Spleen (tissue), 11 donors: Measurements from ENCODE around the gene AOX1. TPM values are rescaled to one million over a fixed set of nuclear protein-coding genes. Genes with fewer than 3 reads are reported as not detected.

Source experiments
- DNase-seq: peaks from one replicate; pipeline ENCODE4 v3.0.0-alpha.2; 2020
- H3K27ac ChIP-seq, 8 donors: fragments of 200-600 bp; sonication (generic) in 7 of 8; 1 replicate in 4 of 8; 2 replicates in 4 of 8; pipeline versions ENCODE4 v1.5.0 to v1.8.0; 2016 to 2021; ENCODE audit warnings: inconsistent platforms in 4 of 8, mild to moderate bottlenecking in 4 of 8, moderate library complexity in 1 of 8
- H3K27me3 ChIP-seq, 7 donors: fragments of 200-600 bp; sonication (generic) in 6 of 7; replicated peaks in 1 of 7; 1 replicate in 4 of 7; 2 replicates in 3 of 7; pipeline versions ENCODE4 v1.5.0 to v1.8.0; 2016 to 2021; ENCODE audit warnings: inconsistent platforms in 3 of 7, mild to moderate bottlenecking in 1 of 7
- H3K36me3 ChIP-seq, 6 donors: fragments of 200-600 bp; sonication (generic) in 5 of 6; 1 replicate in 4 of 6; 2 replicates in 2 of 6; pipeline versions ENCODE4 v1.5.0 to v1.8.0; 2016 to 2021; ENCODE audit warnings: inconsistent platforms in 2 of 6
- H3K4me1 ChIP-seq, 6 donors: fragments of 200-600 bp; sonication (generic) in 5 of 6; 1 replicate in 3 of 6; 2 replicates in 3 of 6; pipeline versions ENCODE4 v1.5.0 to v1.8.0; 2016 to 2021; ENCODE audit warnings: inconsistent platforms in 3 of 6
- H3K4me3 ChIP-seq, 8 donors: fragments of 200-600 bp; sonication (generic) in 7 of 8; 1 replicate in 4 of 8; 2 replicates in 4 of 8; pipeline versions ENCODE4 v1.5.0 to v1.8.0; 2016 to 2021; ENCODE audit warnings: inconsistent platforms in 4 of 8, mild to moderate bottlenecking in 4 of 8, moderate library complexity in 2 of 8
- H3K9me3 ChIP-seq, 8 donors: fragments of 200-600 bp; sonication (generic) in 7 of 8; 1 replicate in 4 of 8; 2 replicates in 4 of 8; pipeline versions ENCODE4 v1.5.0 to v1.8.0; 2016 to 2021; ENCODE audit warnings: inconsistent platforms in 4 of 8
- CTCF ChIP-seq, 11 experiments: fragments of 200-600 bp in 7 of 11; fragments of 450-650 bp in 4 of 11; sonication (generic) in 4 of 11; IDR thresholded peaks in 8 of 11; conservative IDR thresholded peaks in 3 of 11; 1 replicate in 7 of 11; 2 replicates in 4 of 11; pipeline versions ENCODE4 v1.4.0 to v1.8.0; 2016 to 2021; ENCODE audit warnings: antibody characterized with exemption in 11 of 11, inconsistent platforms in 4 of 11, mild to moderate bottlenecking in 1 of 11
- POLR2A ChIP-seq, 3 donors: fragments of 450-650 bp; IDR thresholded peaks; one replicate each; pipeline ENCODE4 v1.5.1; 2017; ENCODE audit warnings: antibody characterized with exemption in 3 of 3, mild to moderate bottlenecking in 1 of 3
- POLR2AphosphoS5 ChIP-seq, 3 donors: sonication (generic); formaldehyde crosslinking; IDR thresholded peaks; one replicate each; pipeline ENCODE4 v1.5.1; 2017; ENCODE audit warnings: antibody characterized with exemption in 3 of 3
- WGBS, 5 donors: extraction: QIAGEN DNeasy Blood & Tissue Kit in 3 of 5; methylation state at CpG; one replicate each; pipeline versions ENCODE4 v1.1.5 to v1.1.7; 2013 to 2018; 5-methylcytosine and 5-hydroxymethylcytosine counted together
- intact Hi-C: fragments of 100-400 bp; cut with DNase I; formaldehyde crosslinking; loops from one replicate; pipeline ENCODE4 v1.15.0; 2023; ENCODE audit warnings: low total_unique reads
- polyA plus RNA-seq, 3 donors: library from polyadenylated mRNA; stranded (reverse); fragments of 200-250 nt; gene quantifications; one replicate each; pipeline ENCODE4 v1.2.1, GENCODE V29; 2013
- total RNA-seq, 7 donors: library from RNA; depleted of rRNA in 3 of 7; stranded (reverse); fragments of >200 nt in 3 of 7; fragmentation: NEBNext Ultra II Directional in 4 of 7; extraction: Animal tissue kit (Norgen Biotek cat#: 25700) in 4 of 7; gene quantifications; one replicate each; pipeline versions ENCODE4 v1.1.0 to v1.2.1, GENCODE V29; 2016 to 2021
- donor health status: healthy with polysubstance abuse.
- donor health status: DM: no; HTN: no; CAD: no; lungs with moderate emphysema.
- donor health status: DM: no; HTN: no; CAD: no.
- donor health status: Bipolar disorder and iron deficiency.
- donor health status: healthy.
- donor health status: DM: no; HTN: no; CAD: no.
- donor health status: DM: yes; HTN: yes; CAD: no.

AOX1 gene
- total and polyA plus RNA-seq, 10 donors: 1.3 to 14.6 (median 5.8) TPM

- peak in 8 of 11 experiments; percentile 14 to 44 (median 30) for TF ChIP-seq CTCF (IDR thresholded peaks at IDR 0.05 in 8 of 11, conservative IDR thresholded peaks at IDR 0.05 in 3 of 11)
- TF ChIP-seq POLR2AphosphoS5 (IDR thresholded peaks at IDR 0.05): no peak
- 86 to 97% (median 89%) methylated on average over 2 of the region's 2 CpGs for WGBS, 5 donors
- DNase-seq: no peak
- no peak overlapping the region for H3K4me3 ChIP-seq
- no peaks in the 10 kb centered on the region for H3K27me3 ChIP-seq
- no peaks in the 10 kb centered on the region for H3K4me1 ChIP-seq
- intact Hi-C loops: loop anchor here (10.0 kb wide), 1 partner anchor 129 kb away; no protein-coding TSS in a partner anchor
- H3K9me3 ChIP-seq: no peaks in the 10 kb centered on the region
- H3K36me3 ChIP-seq: peaks cover 0 to 41% (median 0%) of the 10 kb centered on the region in 6 donors
- H3K27ac ChIP-seq: no peak overlapping the region
These were observed 9.9 kb upstream of the AOX1 start for GRCh38 chr2:200575957-200576356.

GRCh38 chr2:200577027-200577426, 8.8 kb upstream of the AOX1 start:
- H3K4me1 ChIP-seq: no peaks in the 10 kb centered on the region
- no peaks in the 10 kb centered on the region for H3K9me3 ChIP-seq
- no peaks in the 10 kb centered on the region for H3K27me3 ChIP-seq
- intact Hi-C loops: loop anchor here (10.0 kb wide), 1 partner anchor 128 kb away; no protein-coding TSS in a partner anchor
- WGBS, 5 donors: 88 to 97% (median 93%) methylated on average over 3 of the region's 3 CpGs
- no peak for DNase-seq
- H3K36me3 ChIP-seq: peaks cover 0 to 31% (median 0%) of the 10 kb centered on the region in 6 donors
- H3K27ac ChIP-seq: no peak overlapping the region
- H3K4me3 ChIP-seq: no peak overlapping the region
- no peak for TF ChIP-seq POLR2A (IDR thresholded peaks at IDR 0.05)
- TF ChIP-seq POLR2AphosphoS5 (IDR thresholded peaks at IDR 0.05): no peak

GRCh38 chr2:200578778-200579177, 7.0 kb upstream of the AOX1 start:
- no peaks in the 10 kb centered on the region for H3K4me1 ChIP-seq
- H3K9me3 ChIP-seq: no peaks in the 10 kb centered on the region
- H3K36me3 ChIP-seq: peaks cover 0 to 16% (median 0%) of the 10 kb centered on the region in 6 donors
- H3K27me3 ChIP-seq: no peaks in the 10 kb centered on the region
- intact Hi-C loops: loop anchor here (10.0 kb wide), 1 partner anchor 126 kb away; no protein-coding TSS in a partner anchor
- no peak overlapping the region for H3K4me3 ChIP-seq
- TF ChIP-seq POLR2A (IDR thresholded peaks at IDR 0.05): no peak
- peak in 6 of 11 experiments; percentile 16 to 36 (median 29) for TF ChIP-seq CTCF (IDR thresholded peaks at IDR 0.05 in 8 of 11, conservative IDR thresholded peaks at IDR 0.05 in 3 of 11)
- WGBS, 5 donors: 44 to 97% (median 91%) methylated on average over 1 of the region's 1 CpG
- no peak for DNase-seq
- no peak overlapping the region for H3K27ac ChIP-seq

- Histone ChIP-seq H3K27me3 (peaks cover 0 to 13% (median 0%) of the 10 kb centered on the region in 7 donors), H3K27ac (no peak overlapping the region), H3K4me3 (no peak overlapping the region), H3K4me1 (peaks cover 0 to 17% (median 14%) of the 10 kb centered on the region in 6 donors), H3K9me3 (no peaks in the 10 kb centered on the region), H3K36me3 (peaks cover 0 to 8% (median 0%) of the 10 kb centered on the region in 6 donors)
- TF ChIP-seq POLR2AphosphoS5 (IDR thresholded peaks at IDR 0.05) (no peak), CTCF (IDR thresholded peaks at IDR 0.05 in 8 of 11, conservative IDR thresholded peaks at IDR 0.05 in 3 of 11) (no peak), POLR2A (IDR thresholded peaks at IDR 0.05) (no peak)
- DNase-seq: no peak
- intact Hi-C loops: no loop called here
- WGBS, 5 donors: 58 to 80% (median 66%) methylated on average over 3 of the region's 3 CpGs
These were observed 1.2 kb upstream of the AOX1 start for GRCh38 chr2:200584639-200585038.
